T-helper 17 cell (primary cell): ENCODE measurements around the gene CITED2. TPM values are rescaled to one million over a fixed set of nuclear protein-coding genes. Genes with fewer than 3 reads are reported as not detected.

Experiments
- ATAC-seq: fragments of 150-1000 bp; cut with Tn5 transposase; 2 replicates; pipeline ENCODE4 v1.10.0; 2021; ENCODE audit warnings: mild to moderate bottlenecking, moderate library complexity
- DNase-seq, 3 donors: peaks; one replicate each; pipeline versions ENCODE4 v3.0.0 to v3.0.0-alpha.2; 2020 to 2021
- H3K9me3 ChIP-seq: one replicate; pipeline ENCODE4 v1.7.0; 2013; ENCODE audit warnings: low read length, mild to moderate bottlenecking; ENCODE audit not compliant: control insufficient read depth, poor library complexity, severe bottlenecking
- H3K27ac Mint-ChIP-seq: one replicate; pipeline ENCODE4 v1.8.0; 2022; ENCODE audit warnings: mild to moderate bottlenecking, moderate library complexity, mixed read lengths
- H3K27me3 Mint-ChIP-seq: one replicate; pipeline ENCODE4 v1.8.0; 2022; ENCODE audit warnings: mixed read lengths
- H3K36me3 Mint-ChIP-seq: one replicate; pipeline ENCODE4 v1.8.0; 2022; ENCODE audit warnings: low read depth, mixed read lengths
- H3K4me1 Mint-ChIP-seq: one replicate; pipeline ENCODE4 v1.8.0; 2022; ENCODE audit warnings: mild to moderate bottlenecking, mixed read lengths
- H3K4me3 Mint-ChIP-seq: one replicate; pipeline ENCODE4 v1.8.0; 2022; ENCODE audit warnings: mild to moderate bottlenecking, moderate library complexity, mixed read lengths
- total RNA-seq, 4 donors: library from RNA in 2 of 4; stranded (reverse) in 2 of 4; gene quantifications; one replicate each; pipeline ENCODE4 v1.2.3 and lab custom pipeline; 2022 to 2026

CITED2 gene
- total RNA-seq, 2 donors from 2014 or later, result 156 to 170 TPM

GRCh38 chr6:139376604-139377218, 2.3 kb upstream of the CITED2 start:
- H3K27me3 Mint-ChIP-seq, result peaks cover 10% of the 10 kb centered on the region
- H3K27ac Mint-ChIP-seq, result peak overlapping the region; percentile 100
- H3K4me1 Mint-ChIP-seq, result peaks cover 31% of the 10 kb centered on the region
- ATAC-seq (no peak), DNase-seq (no peak)
- H3K36me3 Mint-ChIP-seq, result peaks cover 7% of the 10 kb centered on the region
- peak overlapping the region; percentile 100 for H3K4me3 Mint-ChIP-seq
- no peaks in the 10 kb centered on the region for H3K9me3 ChIP-seq

GRCh38 chr6:139376017-139376330, 1.5 kb upstream of the CITED2 start:
- peaks cover 37% of the 10 kb centered on the region for H3K4me1 Mint-ChIP-seq

GRCh38 chr6:139375226-139376016, 973 bp upstream of the CITED2 start:
- Mint-ChIP-seq H3K27me3 (peaks cover 4% of the 10 kb centered on the region), H3K27ac (peak overlapping the region; percentile 100), H3K4me3 (peak overlapping the region; percentile 100), H3K4me1 (peaks cover 38% of the 10 kb centered on the region), H3K36me3 (peaks cover 7% of the 10 kb centered on the region)
- no peaks in the 10 kb centered on the region for H3K9me3 ChIP-seq
- peak; percentile 71 for ATAC-seq
- peak; percentile 73 to 78 (median 75) for DNase-seq

More at GRCh38 chr6:139376017-139376330, 1.5 kb upstream of the CITED2 start:
- Mint-ChIP-seq H3K4me3 (peak overlapping the region; percentile 100), H3K27ac (peak overlapping the region; percentile 100), H3K36me3 (peaks cover 7% of the 10 kb centered on the region), H3K27me3 (peaks cover 6% of the 10 kb centered on the region)
- ATAC-seq (no peak), DNase-seq (no peak)
- no peaks in the 10 kb centered on the region for H3K9me3 ChIP-seq

- Mint-ChIP-seq H3K4me3 (peak overlapping the region; percentile 100), H3K27me3 (peaks cover 4% of the 10 kb centered on the region), H3K36me3 (peaks cover 7% of the 10 kb centered on the region), H3K27ac (peak overlapping the region; percentile 100), H3K4me1 (peaks cover 46% of the 10 kb centered on the region)
- H3K9me3 ChIP-seq, result no peaks in the 10 kb centered on the region
- ATAC-seq (peak; percentile 6), DNase-seq (no peak)
Measured at GRCh38 chr6:139373928-139374356, 506 bp downstream of the CITED2 start.

DNA sequence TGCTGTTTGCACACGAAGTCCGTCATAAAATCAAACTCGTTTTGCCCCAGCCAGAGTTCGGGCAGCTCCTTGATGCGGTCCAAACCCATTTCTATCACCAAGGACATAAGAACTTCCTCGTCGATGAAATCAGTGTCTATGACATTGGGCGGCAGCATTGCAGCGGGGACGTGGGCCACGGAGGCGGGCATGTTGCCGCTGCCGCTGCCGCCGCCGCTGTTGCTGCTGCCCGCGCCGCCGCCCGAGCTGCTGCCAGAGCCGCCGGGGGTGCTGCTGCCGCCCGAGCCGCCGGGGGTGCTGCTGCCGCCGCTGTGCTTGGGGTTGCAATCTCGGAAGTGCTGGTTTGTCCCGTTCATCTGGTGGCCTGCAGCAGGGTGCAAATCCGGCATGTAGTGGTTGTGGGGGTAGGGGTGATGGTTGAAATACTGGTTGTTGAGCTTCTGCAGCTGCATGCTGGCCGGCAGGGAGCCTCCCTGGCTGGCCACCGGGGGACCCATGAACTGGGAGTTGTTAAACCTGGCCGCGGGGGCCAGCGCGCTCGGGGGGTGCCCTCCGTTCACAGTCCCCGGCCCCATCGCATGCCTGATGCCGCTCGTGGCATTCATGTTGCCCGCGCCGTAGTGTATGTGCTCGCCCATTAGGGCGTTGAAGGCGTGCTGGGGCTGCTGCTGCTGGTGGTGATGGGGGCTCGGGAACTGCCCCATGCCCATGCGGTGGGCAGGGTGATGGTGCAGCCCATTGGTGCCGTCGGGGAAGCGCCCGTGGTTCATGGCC, 1.1 kb downstream of the CITED2 start:
- H3K36me3 Mint-ChIP-seq, result peaks cover 7% of the 10 kb centered on the region
- H3K9me3 ChIP-seq, result no peaks in the 10 kb centered on the region
- H3K27me3 Mint-ChIP-seq, result peaks cover 4% of the 10 kb centered on the region
- DNase-seq (peak; percentile 55 to 69 (median 58)), ATAC-seq (peak; percentile 12)
- peak overlapping the region; percentile 100 for H3K4me3 Mint-ChIP-seq
- H3K4me1 Mint-ChIP-seq, result peaks cover 45% of the 10 kb centered on the region
- H3K27ac Mint-ChIP-seq, result peak overlapping the region; percentile 100

- H3K27ac Mint-ChIP-seq, result peak overlapping the region; percentile 100
- peak overlapping the region; percentile 100 for H3K4me3 Mint-ChIP-seq
- H3K9me3 ChIP-seq, result no peaks in the 10 kb centered on the region
- peaks cover 4% of the 10 kb centered on the region for H3K27me3 Mint-ChIP-seq
- peaks cover 7% of the 10 kb centered on the region for H3K36me3 Mint-ChIP-seq
- DNase-seq, result no peak
- peaks cover 50% of the 10 kb centered on the region for H3K4me1 Mint-ChIP-seq
- ATAC-seq, result no peak
Measured at GRCh38 chr6:139372326-139373153, 1.9 kb downstream of the CITED2 start.

- peaks cover 4% of the 10 kb centered on the region for H3K27me3 Mint-ChIP-seq
- no peak for ATAC-seq
- H3K36me3 Mint-ChIP-seq, result peaks cover 7% of the 10 kb centered on the region
- DNase-seq, result no peak
- peak overlapping the region; percentile 100 for H3K4me3 Mint-ChIP-seq
- peaks cover 49% of the 10 kb centered on the region for H3K4me1 Mint-ChIP-seq
- peak overlapping the region; percentile 100 for H3K27ac Mint-ChIP-seq
- H3K9me3 ChIP-seq, result no peaks in the 10 kb centered on the region
Measured at GRCh38 chr6:139371421-139372203, 2.8 kb downstream of the CITED2 start.

GRCh38 chr6:139370999-139371345, 3.5 kb downstream of the CITED2 start:
- Mint-ChIP-seq H3K36me3 (peaks cover 7% of the 10 kb centered on the region), H3K4me1 (peaks cover 44% of the 10 kb centered on the region), H3K27ac (peak overlapping the region; percentile 100)

GRCh38 chr6:139370283-139370998, 4.0 kb downstream of the CITED2 start:
- Mint-ChIP-seq H3K4me1 (peaks cover 40% of the 10 kb centered on the region), H3K27me3 (peaks cover 4% of the 10 kb centered on the region), H3K36me3 (peaks cover 7% of the 10 kb centered on the region), H3K27ac (peak overlapping the region; percentile 100), H3K4me3 (peak overlapping the region; percentile 100)
- ATAC-seq, result no peak
- no peak for DNase-seq
- no peaks in the 10 kb centered on the region for H3K9me3 ChIP-seq

More at GRCh38 chr6:139370999-139371345, 3.5 kb downstream of the CITED2 start:
- Mint-ChIP-seq H3K4me3 (peak overlapping the region; percentile 100), H3K27me3 (peaks cover 4% of the 10 kb centered on the region)
- ATAC-seq (no peak), DNase-seq (no peak)
- H3K9me3 ChIP-seq, result no peaks in the 10 kb centered on the region

DNA sequence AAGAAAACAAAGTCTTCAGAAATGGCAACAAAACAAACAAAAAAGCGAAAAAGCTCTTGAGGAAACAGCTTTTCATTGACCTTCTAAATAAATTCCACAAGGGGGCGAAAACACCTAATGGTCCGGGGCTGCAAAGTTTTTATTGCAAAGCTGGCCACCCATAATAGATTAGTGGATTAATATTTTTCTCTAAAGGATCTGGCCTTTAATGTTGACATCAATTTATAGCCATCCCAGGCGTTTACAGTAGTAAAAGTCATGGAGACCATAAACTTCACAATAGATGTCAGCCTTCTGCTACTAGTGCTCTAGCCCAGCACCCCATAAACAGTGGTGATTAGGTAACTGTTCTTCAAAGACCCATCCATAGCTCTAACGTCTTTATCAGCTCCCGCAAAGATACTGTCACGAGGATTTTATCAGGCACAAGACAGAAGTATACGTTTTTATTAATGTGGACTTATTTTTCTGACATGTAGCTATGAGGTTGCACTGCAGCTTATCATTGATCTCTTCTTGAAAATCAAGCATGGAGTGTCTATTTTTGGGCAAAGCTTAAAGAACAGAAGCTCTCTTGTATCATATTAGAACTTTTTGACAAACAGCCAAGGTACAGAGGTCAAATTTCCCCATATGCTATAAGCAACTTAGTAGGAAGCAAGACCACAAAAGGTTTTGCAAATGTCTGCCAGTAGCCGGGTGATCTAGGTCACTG, 4.7 kb downstream of the CITED2 start:
- peak overlapping the region; percentile 100 for H3K27ac Mint-ChIP-seq
- no peaks in the 10 kb centered on the region for H3K9me3 ChIP-seq
- peak overlapping the region; percentile 100 for H3K4me3 Mint-ChIP-seq
- H3K4me1 Mint-ChIP-seq, result peaks cover 39% of the 10 kb centered on the region
- peaks cover 4% of the 10 kb centered on the region for H3K27me3 Mint-ChIP-seq
- H3K36me3 Mint-ChIP-seq, result peaks cover 7% of the 10 kb centered on the region
- DNase-seq, result no peak
- no peak for ATAC-seq

- Mint-ChIP-seq H3K4me3 (no peak overlapping the region), H3K27me3 (peaks cover under 1% of the 10 kb centered on the region), H3K27ac (peak overlapping the region; percentile 100), H3K36me3 (peaks cover 3% of the 10 kb centered on the region), H3K4me1 (peaks cover 40% of the 10 kb centered on the region)
- ATAC-seq (no peak), DNase-seq (no peak)
- H3K9me3 ChIP-seq, result no peaks in the 10 kb centered on the region
Measured at GRCh38 chr6:139369068-139369467, 5.4 kb downstream of the CITED2 start.
